PFSK-1 (cell line): Measurements from ENCODE around the gene TERB2.

ENCODE experiments used
- POLR2AphosphoS5 ChIP-seq: IDR thresholded peaks from 2 replicates; pipeline ENCODE4 v1.6.1; 2012; ENCODE audit warnings: low read depth, mild to moderate bottlenecking, control low read depth, low read length, moderate library complexity
- TAF1 ChIP-seq: IDR thresholded peaks from 2 replicates; pipeline ENCODE4 v1.6.1; 2012; ENCODE audit warnings: low read length, control low read depth, borderline replicate concordance; ENCODE audit not compliant: insufficient read depth
- TF ChIP-seq, protein P1 (sequence below), 2 experiments: IDR thresholded peaks; 2 replicates each; pipeline versions ENCODE4 v1.6.1 to v1.8.0; 2011 to 2012; ENCODE audit warnings: low read depth in 2 of 2, low read length in 2 of 2, control low read depth in 1 of 2, inconsistent platforms in 1 of 2, mild to moderate bottlenecking in 1 of 2, moderate library complexity in 1 of 2; ENCODE audit not compliant: insufficient read depth in 1 of 2

DNA sequence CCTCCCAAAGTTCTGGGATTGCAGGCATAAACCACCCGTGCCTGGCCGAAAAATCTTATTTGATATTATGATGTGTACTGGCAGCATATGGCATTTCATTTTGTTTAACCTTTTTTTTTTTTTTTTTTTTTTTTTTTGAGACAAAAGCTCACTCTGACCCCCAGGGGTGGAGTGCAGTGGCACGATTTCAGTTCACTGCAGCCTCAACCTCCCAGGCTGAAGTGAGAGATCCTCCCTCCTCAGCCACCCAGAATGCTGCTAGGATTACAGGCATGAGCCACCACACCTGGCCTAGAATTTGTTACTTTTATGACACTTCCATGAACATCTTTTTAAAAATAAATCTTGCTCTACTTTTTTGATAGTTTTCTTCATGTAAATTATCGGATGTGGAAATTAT is 12.0 kb downstream of the TERB2 start:
- TF ChIP-seq TAF1 (no peak), POLR2AphosphoS5 (no peak)
- TF ChIP-seq, protein P1, sequence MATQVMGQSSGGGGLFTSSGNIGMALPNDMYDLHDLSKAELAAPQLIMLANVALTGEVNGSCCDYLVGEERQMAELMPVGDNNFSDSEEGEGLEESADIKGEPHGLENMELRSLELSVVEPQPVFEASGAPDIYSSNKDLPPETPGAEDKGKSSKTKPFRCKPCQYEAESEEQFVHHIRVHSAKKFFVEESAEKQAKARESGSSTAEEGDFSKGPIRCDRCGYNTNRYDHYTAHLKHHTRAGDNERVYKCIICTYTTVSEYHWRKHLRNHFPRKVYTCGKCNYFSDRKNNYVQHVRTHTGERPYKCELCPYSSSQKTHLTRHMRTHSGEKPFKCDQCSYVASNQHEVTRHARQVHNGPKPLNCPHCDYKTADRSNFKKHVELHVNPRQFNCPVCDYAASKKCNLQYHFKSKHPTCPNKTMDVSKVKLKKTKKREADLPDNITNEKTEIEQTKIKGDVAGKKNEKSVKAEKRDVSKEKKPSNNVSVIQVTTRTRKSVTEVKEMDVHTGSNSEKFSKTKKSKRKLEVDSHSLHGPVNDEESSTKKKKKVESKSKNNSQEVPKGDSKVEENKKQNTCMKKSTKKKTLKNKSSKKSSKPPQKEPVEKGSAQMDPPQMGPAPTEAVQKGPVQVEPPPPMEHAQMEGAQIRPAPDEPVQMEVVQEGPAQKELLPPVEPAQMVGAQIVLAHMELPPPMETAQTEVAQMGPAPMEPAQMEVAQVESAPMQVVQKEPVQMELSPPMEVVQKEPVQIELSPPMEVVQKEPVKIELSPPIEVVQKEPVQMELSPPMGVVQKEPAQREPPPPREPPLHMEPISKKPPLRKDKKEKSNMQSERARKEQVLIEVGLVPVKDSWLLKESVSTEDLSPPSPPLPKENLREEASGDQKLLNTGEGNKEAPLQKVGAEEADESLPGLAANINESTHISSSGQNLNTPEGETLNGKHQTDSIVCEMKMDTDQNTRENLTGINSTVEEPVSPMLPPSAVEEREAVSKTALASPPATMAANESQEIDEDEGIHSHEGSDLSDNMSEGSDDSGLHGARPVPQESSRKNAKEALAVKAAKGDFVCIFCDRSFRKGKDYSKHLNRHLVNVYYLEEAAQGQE (IDR thresholded peaks at IDR 0.05; ENCODE audit: insufficient read depth in 1 of 2, low read depth in 2 of 2, low read length in 2 of 2): no peak
